Measurements from ENCODE around the gene FLAD1.
A peak's percentile ranks its signal among the peaks of the same experiment; 100 is the strongest.

FLAD1 gene

GRCh38 chr1:154969860-154970452, 13.2 kb upstream of the FLAD1 start:
- DNase-seq (ENCODE audit: low read depth), result no peak
- TF ChIP-seq, protein P1, sequence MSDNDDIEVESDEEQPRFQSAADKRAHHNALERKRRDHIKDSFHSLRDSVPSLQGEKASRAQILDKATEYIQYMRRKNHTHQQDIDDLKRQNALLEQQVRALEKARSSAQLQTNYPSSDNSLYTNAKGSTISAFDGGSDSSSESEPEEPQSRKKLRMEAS (IDR thresholded peaks at IDR 0.05; ENCODE audit: low read depth, low read length), result no peak
- TF ChIP-seq CTCF (IDR thresholded peaks at IDR 0.05; ENCODE audit: low read depth, low read length) (no peak), MYC (IDR thresholded peaks at IDR 0.05; ENCODE audit: low read depth, low read length) (no peak), POLR2A (IDR thresholded peaks at IDR 0.05; ENCODE audit: extremely low read depth, insufficient read length) (no peak)
- no peak overlapping the region for H3K4me3 ChIP-seq (ENCODE audit: low read depth, low read length)

DNA sequence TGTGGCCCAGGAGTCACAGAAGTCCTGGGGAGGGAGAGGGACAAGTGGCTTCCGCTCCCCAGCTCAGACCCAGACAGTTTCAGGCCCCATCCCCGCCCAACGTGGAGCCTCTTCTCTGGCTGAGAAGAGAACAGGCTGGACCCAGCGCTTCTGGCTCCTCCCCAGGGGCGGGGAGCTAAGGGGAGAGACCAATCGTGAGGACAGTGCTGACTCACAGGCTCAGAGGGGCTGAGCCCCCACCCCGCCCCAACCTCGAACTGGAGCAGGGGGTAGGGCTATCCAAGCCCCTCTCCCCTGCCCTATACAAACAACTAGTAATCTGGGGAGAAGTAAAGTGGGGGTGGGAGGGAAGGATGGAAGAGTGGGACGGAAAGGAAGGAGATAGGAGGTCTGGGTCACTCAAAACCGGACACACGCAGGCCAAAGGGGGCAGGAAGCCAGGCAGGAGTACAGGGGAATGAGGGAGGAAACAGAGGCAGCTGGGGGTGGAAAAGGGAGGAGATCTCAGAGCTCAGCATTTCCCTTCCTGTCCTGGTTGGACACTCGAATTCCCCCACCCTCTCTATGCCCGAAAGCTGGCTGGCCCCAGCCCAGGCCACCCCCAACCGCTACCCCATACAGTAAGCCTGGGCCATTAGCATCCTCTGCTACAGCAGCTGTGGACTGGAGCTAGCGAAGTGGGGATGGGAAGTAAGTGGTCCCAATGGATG, 12.4 kb upstream of the FLAD1 start, which contains the start of gene SHC1:
SHC1 (minus strand) TSS at position 117 of the 710 bp plus-strand sequence. CDS start 221 bp downstream, outside the sequence.
- DNase-seq (ENCODE audit: low read depth), result peak; percentile 68
- H3K4me3 ChIP-seq (ENCODE audit: low read depth, low read length), result peak within 1 kb of the TSS; percentile 3
- TF ChIP-seq, protein P1 (IDR thresholded peaks at IDR 0.05; ENCODE audit: low read depth, low read length), result no peak
- TF ChIP-seq POLR2A (IDR thresholded peaks at IDR 0.05; ENCODE audit: extremely low read depth, insufficient read length), result peak; percentile 47
- TF ChIP-seq CTCF (IDR thresholded peaks at IDR 0.05; ENCODE audit: low read depth, low read length), result no peak
- TF ChIP-seq MYC (IDR thresholded peaks at IDR 0.05; ENCODE audit: low read depth, low read length), result no peak

DNA sequence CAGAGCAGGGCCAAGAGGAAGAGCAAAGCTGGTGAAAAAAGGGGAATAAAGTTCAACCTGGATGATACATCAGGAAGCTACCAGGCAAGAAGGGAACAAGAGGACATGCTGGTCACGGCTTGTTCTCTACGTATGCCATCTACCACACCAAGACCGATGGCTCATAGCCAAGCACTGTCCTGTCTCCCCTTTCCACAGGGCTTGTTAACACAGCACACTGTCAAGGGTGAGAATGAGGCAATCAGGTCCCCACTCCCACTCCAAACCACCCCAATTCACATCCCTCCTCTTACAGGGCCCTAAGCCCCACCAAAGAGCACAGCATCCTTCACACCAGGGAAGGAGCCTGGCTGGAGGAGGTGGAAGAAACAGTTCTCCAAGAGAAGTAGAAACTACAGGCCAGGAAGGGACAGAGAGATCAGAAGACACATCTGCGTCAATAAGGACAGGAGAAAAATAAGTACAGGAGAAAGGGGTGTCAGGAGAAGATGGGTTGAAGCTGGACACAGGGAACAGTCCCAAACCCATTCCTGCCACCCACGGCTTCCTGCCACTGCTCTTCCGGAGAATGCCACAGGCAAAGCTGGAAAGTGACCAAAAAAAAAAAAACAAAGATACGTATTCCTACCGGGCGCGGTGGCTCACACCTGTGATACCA, 11.7 kb upstream of the FLAD1 start:
- no peak for DNase-seq (ENCODE audit: low read depth)

DNA sequence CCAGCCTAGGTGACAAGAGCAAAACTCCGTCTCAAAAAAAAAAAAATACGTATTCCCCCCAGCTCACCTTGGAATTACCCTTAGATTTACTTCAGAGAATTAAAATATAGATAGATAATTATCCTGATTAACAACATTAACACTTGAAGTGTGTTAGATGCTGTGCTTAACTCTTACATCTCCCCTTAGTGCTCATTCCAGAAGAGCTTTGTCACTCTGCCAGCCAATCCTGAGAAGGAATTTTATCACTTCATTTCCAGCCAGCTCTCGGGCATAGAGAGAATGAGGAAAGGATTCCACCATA, 11.0 kb upstream of the FLAD1 start:
- H3K4me3 ChIP-seq (ENCODE audit: low read depth, low read length), result no peak overlapping the region
- TF ChIP-seq CTCF (IDR thresholded peaks at IDR 0.05; ENCODE audit: low read depth, low read length), result no peak
- no peak for TF ChIP-seq POLR2A (IDR thresholded peaks at IDR 0.05; ENCODE audit: extremely low read depth, insufficient read length)
- TF ChIP-seq, protein P1 (IDR thresholded peaks at IDR 0.05; ENCODE audit: low read depth, low read length), result no peak
- no peak for TF ChIP-seq MYC (IDR thresholded peaks at IDR 0.05; ENCODE audit: low read depth, low read length)
- DNase-seq (ENCODE audit: low read depth), result no peak

More for the DNA sequence above, 11.7 kb upstream of the FLAD1 start:
- H3K4me3 ChIP-seq (ENCODE audit: low read depth, low read length), result peak overlapping the region; percentile 3
- TF ChIP-seq, protein P1 (IDR thresholded peaks at IDR 0.05; ENCODE audit: low read depth, low read length), result no peak
- no peak for TF ChIP-seq MYC (IDR thresholded peaks at IDR 0.05; ENCODE audit: low read depth, low read length)
- no peak for TF ChIP-seq POLR2A (IDR thresholded peaks at IDR 0.05; ENCODE audit: extremely low read depth, insufficient read length)
- no peak for TF ChIP-seq CTCF (IDR thresholded peaks at IDR 0.05; ENCODE audit: low read depth, low read length)

GRCh38 chr1:154972517-154973343, 10.4 kb upstream of the FLAD1 start:
- DNase-seq (ENCODE audit: low read depth), result no peak
- TF ChIP-seq POLR2A (IDR thresholded peaks at IDR 0.05; ENCODE audit: extremely low read depth, insufficient read length), result no peak
- TF ChIP-seq CTCF (IDR thresholded peaks at IDR 0.05; ENCODE audit: low read depth, low read length), result no peak
- TF ChIP-seq, protein P1 (IDR thresholded peaks at IDR 0.05; ENCODE audit: low read depth, low read length), result no peak
- no peak for TF ChIP-seq MYC (IDR thresholded peaks at IDR 0.05; ENCODE audit: low read depth, low read length)
- H3K4me3 ChIP-seq (ENCODE audit: low read depth, low read length), result peak overlapping the region; percentile 86
